K562 (cell line): ENCODE measurements around the gene NLK. TPM values are rescaled to one million over a fixed set of nuclear protein-coding genes. Genes with fewer than 3 reads are reported as not detected.
"Not testable (repeated sequence)": the region's sequence is repeated elsewhere in the genome, so short reads cannot be mapped to it uniquely, and the experiment has no call there.

Experiments
- ATAC-seq: fragments of 200-7000 bp; cut with Tn5 transposase; 3 replicates; pipeline ENCODE4 v1.9.1; 2020; ENCODE audit warnings: moderate library complexity
- BruUV-seq: library from RNA; stranded (reverse); fragments of 400-500 nt; replicated peaks from 2 replicates; lab custom pipeline; 2021; lab: Mats Ljungman, UMichigan
- CTCF ChIA-PET: fragments of 300-600 bp; formaldehyde crosslinking; extraction: SDS; loops from one replicate; lab custom pipeline; 2021; ENCODE audit warnings: low intra/inter-chr PET ratio; lab: Yijun Ruan, JAX
- POLR2A ChIA-PET: fragments of 300-600, 350-650 bp; sonication (Branson Sonifier 250); formaldehyde crosslinking; extraction: SDS; loops from one replicate; lab custom pipeline; 2021; ENCODE audit warnings: antibody characterized with exemption, inconsistent platforms; lab: Yijun Ruan, JAX
- DNase-seq, 4 experiments: peaks; one replicate each; pipeline versions ENCODE4 v3.0.0 to v3.0.0-alpha.2; 2011 to 2018; ENCODE audit warnings: low spot score in 3 of 4, mixed read lengths in 3 of 4; ENCODE audit errors: extremely low read depth in 1 of 4
- FAIRE-seq: peaks from 2 replicates; lab custom pipeline; 2011; peaks lifted over from hg19 to GRCh38; lab: Jason Lieb, UNC
- H2AFZ ChIP-seq: 2 replicates; pipeline ENCODE4 v1.6.0; 2011; ENCODE audit warnings: low read depth, low read length, control low read depth, inconsistent platforms
- H3K27ac ChIP-seq: fragments of 200-600 bp; 3 replicates; pipeline ENCODE4 v1.8.0; 2011; ENCODE audit warnings: low read depth, mild to moderate bottlenecking, control low read depth, inconsistent platforms, low read length, moderate library complexity, mixed read lengths; ENCODE audit errors: extremely low read depth
- H3K27me3 ChIP-seq, 2 experiments: fragments of 300-600 bp in 1 of 2; 2 replicates in 1 of 2; 3 replicates in 1 of 2; pipeline versions ENCODE4 v1.6.0 to v1.8.0; 2011; ENCODE audit warnings: inconsistent platforms in 2 of 2, low read length in 2 of 2, mild to moderate bottlenecking in 1 of 2, mixed read lengths in 1 of 2, moderate library complexity in 1 of 2; ENCODE audit not compliant: control insufficient read depth in 2 of 2, insufficient read depth in 2 of 2
- H3K36me3 ChIP-seq: fragments of 300-600 bp; 3 replicates; pipeline ENCODE4 v1.8.0; 2011; ENCODE audit warnings: mild to moderate bottlenecking, low read length, inconsistent platforms; ENCODE audit not compliant: control insufficient read depth, insufficient read depth
- H3K4me1 ChIP-seq, 2 experiments: fragments of 200-600 bp in 1 of 2; replicated peaks in 1 of 2; 2 replicates in 1 of 2; 3 replicates in 1 of 2; pipeline versions ENCODE4 v1.5.1 to v1.8.0; 2011; ENCODE audit warnings: inconsistent platforms in 2 of 2, low read length in 2 of 2, mild to moderate bottlenecking in 1 of 2, mixed read lengths in 1 of 2, moderate library complexity in 1 of 2; ENCODE audit not compliant: control insufficient read depth in 2 of 2, insufficient read depth in 2 of 2
- H3K4me2 ChIP-seq: 2 replicates; pipeline ENCODE4 v1.6.1; 2011; ENCODE audit warnings: low read length, control low read depth, inconsistent platforms, mixed read lengths; ENCODE audit not compliant: insufficient read depth
- H3K4me3 ChIP-seq: fragments of 200-600 bp; sonication (generic), shearing (Covaris generic); 2 replicates; pipeline ENCODE4 v1.5.1; 2016; ENCODE audit warnings: control low read depth, inconsistent platforms
- H3K79me2 ChIP-seq: fragments of 200-600 bp; 3 replicates; pipeline ENCODE4 v1.8.0; 2011; ENCODE audit warnings: low read length, inconsistent platforms; ENCODE audit not compliant: control insufficient read depth, insufficient read depth
- H3K9ac ChIP-seq, 2 experiments: 2 replicates each; pipeline versions ENCODE4 v1.6.0 to v1.6.1; 2011; ENCODE audit warnings: low read depth in 2 of 2, low read length in 2 of 2, control low read depth in 1 of 2, inconsistent platforms in 1 of 2, mild to moderate bottlenecking in 1 of 2, mixed read lengths in 1 of 2; ENCODE audit not compliant: insufficient read depth in 1 of 2
- H3K9me1 ChIP-seq: one replicate; pipeline ENCODE4 v1.6.0; 2011; ENCODE audit warnings: inconsistent platforms, mild to moderate bottlenecking, low read length, moderate library complexity; ENCODE audit not compliant: control insufficient read depth, insufficient read depth
- H3K9me3 ChIP-seq: replicated peaks from 2 replicates; pipeline ENCODE4 v1.5.1; 2011; ENCODE audit warnings: low read depth, low read length, inconsistent platforms; ENCODE audit not compliant: control insufficient read depth, insufficient read depth
- H4K20me1 ChIP-seq: replicated peaks from 2 replicates; pipeline ENCODE4 v1.6.1; 2011; ENCODE audit warnings: low read length, inconsistent platforms, mixed read lengths; ENCODE audit not compliant: control insufficient read depth, insufficient read depth
- HMG20B ChIP-seq: fragments of 250-450 bp; sonication (Bioruptor Pico); IDR thresholded peaks from 2 replicates; pipeline ENCODE4 v1.5.0; 2021; ENCODE audit warnings: mild to moderate bottlenecking
- ZBTB11 ChIP-seq, 3 experiments: fragments of 200-800 bp in 1 of 3; fragments of 250-450 bp in 1 of 3; fragments of 450-650 bp in 1 of 3; sonication (Bioruptor Pico) in 1 of 3; sonication (Bioruptor generic) in 1 of 3; formaldehyde crosslinking in 1 of 3; IDR thresholded peaks; 2 replicates each; pipeline versions ENCODE4 v1.6.1 to v1.8.0; 2016 to 2022; ENCODE audit warnings: mild to moderate bottlenecking in 2 of 3, missing genetic modification characterization in 2 of 3, missing compliant biosample characterization in 1 of 3, moderate library complexity in 1 of 3
- WGBS: fragments of 100-300 bp; shearing (Covaris generic); methylation state at CpG from one replicate; pipeline ENCODE4 v1.1.6; 2016; ENCODE audit warnings: low coverage, mixed read lengths; ENCODE audit not compliant: insufficient coverage; ENCODE audit errors: missing lambda C conversion rate; 5-methylcytosine and 5-hydroxymethylcytosine counted together
- in situ Hi-C: fragments of 300-500 bp; cut with MboI; formaldehyde crosslinking; loops from 4 replicates; pipeline ENCODE4 v1.15.0; 2018; ENCODE audit warnings: inconsistent platforms, mixed read lengths
- intact Hi-C: fragments of 100-400 bp; cut with micrococcal nuclease; formaldehyde crosslinking; loops from 2 replicates; pipeline ENCODE4 v1.14.2; 2022
- polyA plus RNA-seq, 8 experiments: library from polyadenylated mRNA; depleted of rRNA in 4 of 8; stranded (reverse) in 5 of 8; unstranded in 3 of 8; fragments of >200 nt; fragmentation: Nextera tagmentation in 2 of 8; fragmentation: Illumina TruSeq in 1 of 8; extraction: Ambion mirVana in 2 of 8; extraction: Trizol in 1 of 8; gene quantifications; 2 replicates each; pipeline versions ENCODE4 v1.2.1 to v1.2.3, GENCODE V29; 2011 to 2014; ENCODE audit warnings: inconsistent platforms in 1 of 8, missing spikeins in 1 of 8
- total RNA-seq, 7 experiments: library from RNA; depleted of rRNA in 6 of 7; stranded (reverse); fragments of >200 nt in 6 of 7; fragmentation: Illumina TruSeq in 2 of 7; extraction: Trizol in 2 of 7; gene quantifications; 2 replicates each; pipeline versions ENCODE4 v1.2.1 to v1.2.3, GENCODE V29; 2011 to 2021; ENCODE audit warnings: low replicate concordance in 1 of 7
- TF ChIP-seq, protein P1 (sequence below), 2 experiments: fragments of 150-350 bp in 1 of 2; IDR thresholded peaks; 2 replicates each; pipeline ENCODE4 v1.6.1; 2012 to 2016; ENCODE audit warnings: low read depth in 2 of 2, low read length in 2 of 2, mild to moderate bottlenecking in 1 of 2, moderate library complexity in 1 of 2

Gene NLK
- total and polyA plus RNA-seq, 9 of the 15 experiments (the other 6 are each of a cell fraction or from before 2014, with no cell fraction given), result 10.9 to 59.6 (median 26.7) TPM

DNA sequence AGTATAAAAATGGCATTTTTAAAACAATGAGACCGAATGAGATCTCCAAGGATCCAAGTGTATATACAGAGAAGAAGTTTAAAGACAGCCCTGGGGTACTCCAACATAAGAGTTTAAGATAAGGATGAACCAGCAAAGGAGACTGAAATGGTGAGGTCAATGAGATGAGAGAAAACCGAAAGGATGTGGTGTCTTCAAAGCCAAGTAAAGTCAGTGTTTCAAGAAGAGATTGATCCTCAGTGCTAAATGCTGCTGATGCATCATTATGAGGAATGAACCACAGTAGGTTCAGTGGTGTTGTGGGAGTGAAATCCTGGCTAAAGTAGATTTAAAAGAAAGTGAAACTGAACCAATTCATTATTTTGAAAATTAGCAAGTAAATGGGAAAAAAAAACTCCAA lies 38.1 kb upstream of the NLK start (continued):
- TF ChIP-seq, protein P1, sequence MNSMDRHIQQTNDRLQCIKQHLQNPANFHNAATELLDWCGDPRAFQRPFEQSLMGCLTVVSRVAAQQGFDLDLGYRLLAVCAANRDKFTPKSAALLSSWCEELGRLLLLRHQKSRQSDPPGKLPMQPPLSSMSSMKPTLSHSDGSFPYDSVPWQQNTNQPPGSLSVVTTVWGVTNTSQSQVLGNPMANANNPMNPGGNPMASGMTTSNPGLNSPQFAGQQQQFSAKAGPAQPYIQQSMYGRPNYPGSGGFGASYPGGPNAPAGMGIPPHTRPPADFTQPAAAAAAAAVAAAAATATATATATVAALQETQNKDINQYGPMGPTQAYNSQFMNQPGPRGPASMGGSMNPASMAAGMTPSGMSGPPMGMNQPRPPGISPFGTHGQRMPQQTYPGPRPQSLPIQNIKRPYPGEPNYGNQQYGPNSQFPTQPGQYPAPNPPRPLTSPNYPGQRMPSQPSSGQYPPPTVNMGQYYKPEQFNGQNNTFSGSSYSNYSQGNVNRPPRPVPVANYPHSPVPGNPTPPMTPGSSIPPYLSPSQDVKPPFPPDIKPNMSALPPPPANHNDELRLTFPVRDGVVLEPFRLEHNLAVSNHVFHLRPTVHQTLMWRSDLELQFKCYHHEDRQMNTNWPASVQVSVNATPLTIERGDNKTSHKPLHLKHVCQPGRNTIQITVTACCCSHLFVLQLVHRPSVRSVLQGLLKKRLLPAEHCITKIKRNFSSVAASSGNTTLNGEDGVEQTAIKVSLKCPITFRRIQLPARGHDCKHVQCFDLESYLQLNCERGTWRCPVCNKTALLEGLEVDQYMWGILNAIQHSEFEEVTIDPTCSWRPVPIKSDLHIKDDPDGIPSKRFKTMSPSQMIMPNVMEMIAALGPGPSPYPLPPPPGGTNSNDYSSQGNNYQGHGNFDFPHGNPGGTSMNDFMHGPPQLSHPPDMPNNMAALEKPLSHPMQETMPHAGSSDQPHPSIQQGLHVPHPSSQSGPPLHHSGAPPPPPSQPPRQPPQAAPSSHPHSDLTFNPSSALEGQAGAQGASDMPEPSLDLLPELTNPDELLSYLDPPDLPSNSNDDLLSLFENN (IDR thresholded peaks at IDR 0.05; ENCODE audit: low read depth in 2 of 2, low read length in 2 of 2), result no peak
- TF ChIP-seq HMG20B (CRISPR knock-in tag), result no peak

DNA sequence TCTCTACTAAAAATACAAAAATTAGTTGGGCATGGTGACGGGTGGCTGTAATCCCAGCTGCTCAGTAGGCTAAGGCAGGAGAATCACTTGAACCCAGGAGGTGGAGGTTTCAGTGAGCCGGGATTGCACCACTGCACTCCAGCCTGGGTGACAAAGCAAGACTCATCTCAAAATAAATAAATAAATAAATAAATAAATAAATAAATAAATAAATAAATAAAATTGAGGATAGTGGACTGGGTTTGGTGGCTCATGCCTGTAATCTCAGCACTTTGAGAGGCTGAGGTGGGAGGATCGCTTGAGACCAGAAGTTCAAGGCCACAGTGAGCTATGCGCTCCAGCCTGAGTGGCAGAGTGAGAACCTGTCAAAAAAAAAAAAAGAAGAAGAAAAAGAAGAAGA lies 34.6 kb upstream of the NLK start:
- in situ Hi-C loops, DNase-seq, H3K9me3 ChIP-seq, H3K27ac ChIP-seq, H3K4me3 ChIP-seq, BruUV-seq, H4K20me1 ChIP-seq, ATAC-seq, FAIRE-seq, H3K9ac ChIP-seq, H3K27me3 ChIP-seq, H3K9me1 ChIP-seq, H3K79me2 ChIP-seq, H3K4me2 ChIP-seq, H3K36me3 ChIP-seq, CTCF ChIA-PET, H2AFZ ChIP-seq, H3K4me1 ChIP-seq, intact Hi-C loops: not testable (repeated sequence)
- POLR2A ChIA-PET, result interaction anchor here (0.6 to 1.8 kb wide), 5 partner anchors 9 to 58 kb away, joined by 3 to 6 read pairs (median 3); no protein-coding TSS in a partner anchor
- TF ChIP-seq ZBTB11 (CRISPR knock-in tag; IDR thresholded peaks at IDR 0.05), result peak in 1 of 3 experiments; percentile 4; a peak in 1 of 6 replicates
- 38% methylated on average over 4 of the region's 4 CpGs for WGBS
